Activated effector memory CD4-positive, alpha-beta T cell treated with Interleukin-2 at 50 U/mL for 16 hours (primary cell): Measurements from ENCODE around the gene TNFAIP3.
"Not testable (repeated sequence)": the region's sequence is repeated elsewhere in the genome, so short reads cannot be mapped to it uniquely, and the experiment has no call there.

Experiments
- DNase-seq: peaks from one replicate; pipeline ENCODE4 v3.0.0-alpha.2; 2020

The TNFAIP3 gene

GRCh38 chr6:137879885-137880745, 13.1 kb downstream of the TNFAIP3 start:
- DNase-seq = no peak

GRCh38 chr6:137880746-137881521, 13.9 kb downstream of the TNFAIP3 start:
- no peak for DNase-seq

- DNase-seq = no peak
These were observed 14.4 kb downstream of the TNFAIP3 start for GRCh38 chr6:137881522-137881886.

- DNase-seq = no peak
These were observed 15.3 kb downstream of the TNFAIP3 start for GRCh38 chr6:137882225-137882961.

GRCh38 chr6:137883400-137884148, 16.5 kb downstream of the TNFAIP3 start:
- DNase-seq = no peak

GRCh38 chr6:137884149-137884909, 17.3 kb downstream of the TNFAIP3 start:
- no peak for DNase-seq

GRCh38 chr6:137884910-137885229, 17.8 kb downstream of the TNFAIP3 start:
- not testable (repeated sequence) for DNase-seq

- not testable (repeated sequence) for DNase-seq
These were observed 19.2 kb downstream of the TNFAIP3 start for GRCh38 chr6:137886226-137886625.

- DNase-seq = no peak
These were observed 24.0 kb downstream of the TNFAIP3 start for GRCh38 chr6:137890983-137891537.

- DNase-seq = no peak
These were observed 25.2 kb downstream of the TNFAIP3 start for GRCh38 chr6:137892271-137892708.

GRCh38 chr6:137893181-137893580, 26.1 kb downstream of the TNFAIP3 start:
- DNase-seq = no peak

- no peak for DNase-seq
These were observed 26.7 kb downstream of the TNFAIP3 start for GRCh38 chr6:137893726-137894125.

GRCh38 chr6:137894378-137894777, 27.3 kb downstream of the TNFAIP3 start:
- DNase-seq = not testable (repeated sequence)

GRCh38 chr6:137894779-137895385, 27.8 kb downstream of the TNFAIP3 start:
- no peak for DNase-seq

GRCh38 chr6:137896647-137897046, 29.6 kb downstream of the TNFAIP3 start:
- DNase-seq = no peak

- no peak for DNase-seq
These were observed 33.8 kb downstream of the TNFAIP3 start for GRCh38 chr6:137900815-137901214.

- DNase-seq = no peak
These were observed 34.4 kb downstream of the TNFAIP3 start for GRCh38 chr6:137901454-137901853.

GRCh38 chr6:137902699-137903098, 35.6 kb downstream of the TNFAIP3 start:
- DNase-seq = no peak

- no peak for DNase-seq
These were observed 36.3 kb downstream of the TNFAIP3 start for GRCh38 chr6:137903274-137903932.
